Lower leg skin (tissue), 4 donors: ENCODE results near the gene PARPBP. TPM values are rescaled to one million over a fixed set of nuclear protein-coding genes. Genes with fewer than 3 reads are reported as not detected.
A peak's percentile ranks its signal among the peaks of the same experiment; 100 is the strongest.
"Not testable (repeated sequence)": the region's sequence is repeated elsewhere in the genome, so short reads cannot be mapped to it uniquely, and the experiment has no call there.

Source experiments
- DNase-seq, 2 donors: peaks; one replicate each; pipeline ENCODE4 v3.0.0-alpha.2; 2019; ENCODE audit warnings: low spot score in 2 of 2
- H3K4me3 ChIP-seq: fragments of 200-600 bp; sonication (generic); 2 replicates; pipeline ENCODE4 v1.5.1; 2017; ENCODE audit warnings: mild to moderate bottlenecking, low read depth; ENCODE audit not compliant: poor library complexity, severe bottlenecking
- POLR2A ChIP-seq, 2 donors: fragments of 450-650 bp; IDR thresholded peaks; one replicate each; pipeline ENCODE4 v1.6.1; 2016 to 2017; ENCODE audit warnings: antibody characterized with exemption in 2 of 2, mild to moderate bottlenecking in 1 of 2, moderate library complexity in 1 of 2
- WGBS, 2 donors: methylation state at CpG; one replicate each; pipeline ENCODE4 v1.1.5; 2018; 5-methylcytosine and 5-hydroxymethylcytosine counted together
- intact Hi-C: fragments of 100-400 bp; cut with DNase I; formaldehyde crosslinking; loops from one replicate; pipeline ENCODE4 v1.15.0; 2023; ENCODE audit warnings: low total_unique reads
- total RNA-seq, 4 donors: library from RNA; depleted of rRNA; stranded (reverse); fragments of >200 nt; gene quantifications; one replicate each; pipeline ENCODE4 v1.1.0, GENCODE V29; 2016
- TF ChIP-seq, protein P1 (sequence below), 3 donors: fragments of 450-650 bp; IDR thresholded peaks; one replicate each; pipeline ENCODE4 v1.5.1; 2016; ENCODE audit warnings: antibody characterized with exemption in 3 of 3, mild to moderate bottlenecking in 3 of 3, moderate library complexity in 2 of 3

PARPBP gene, protein sequence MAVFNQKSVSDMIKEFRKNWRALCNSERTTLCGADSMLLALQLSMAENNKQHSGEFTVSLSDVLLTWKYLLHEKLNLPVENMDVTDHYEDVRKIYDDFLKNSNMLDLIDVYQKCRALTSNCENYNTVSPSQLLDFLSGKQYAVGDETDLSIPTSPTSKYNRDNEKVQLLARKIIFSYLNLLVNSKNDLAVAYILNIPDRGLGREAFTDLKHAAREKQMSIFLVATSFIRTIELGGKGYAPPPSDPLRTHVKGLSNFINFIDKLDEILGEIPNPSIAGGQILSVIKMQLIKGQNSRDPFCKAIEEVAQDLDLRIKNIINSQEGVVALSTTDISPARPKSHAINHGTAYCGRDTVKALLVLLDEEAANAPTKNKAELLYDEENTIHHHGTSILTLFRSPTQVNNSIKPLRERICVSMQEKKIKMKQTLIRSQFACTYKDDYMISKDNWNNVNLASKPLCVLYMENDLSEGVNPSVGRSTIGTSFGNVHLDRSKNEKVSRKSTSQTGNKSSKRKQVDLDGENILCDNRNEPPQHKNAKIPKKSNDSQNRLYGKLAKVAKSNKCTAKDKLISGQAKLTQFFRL
- total RNA-seq = 1 to 10 TPM; 1.2 to 2.0 (median 1.6) TPM

DNA sequence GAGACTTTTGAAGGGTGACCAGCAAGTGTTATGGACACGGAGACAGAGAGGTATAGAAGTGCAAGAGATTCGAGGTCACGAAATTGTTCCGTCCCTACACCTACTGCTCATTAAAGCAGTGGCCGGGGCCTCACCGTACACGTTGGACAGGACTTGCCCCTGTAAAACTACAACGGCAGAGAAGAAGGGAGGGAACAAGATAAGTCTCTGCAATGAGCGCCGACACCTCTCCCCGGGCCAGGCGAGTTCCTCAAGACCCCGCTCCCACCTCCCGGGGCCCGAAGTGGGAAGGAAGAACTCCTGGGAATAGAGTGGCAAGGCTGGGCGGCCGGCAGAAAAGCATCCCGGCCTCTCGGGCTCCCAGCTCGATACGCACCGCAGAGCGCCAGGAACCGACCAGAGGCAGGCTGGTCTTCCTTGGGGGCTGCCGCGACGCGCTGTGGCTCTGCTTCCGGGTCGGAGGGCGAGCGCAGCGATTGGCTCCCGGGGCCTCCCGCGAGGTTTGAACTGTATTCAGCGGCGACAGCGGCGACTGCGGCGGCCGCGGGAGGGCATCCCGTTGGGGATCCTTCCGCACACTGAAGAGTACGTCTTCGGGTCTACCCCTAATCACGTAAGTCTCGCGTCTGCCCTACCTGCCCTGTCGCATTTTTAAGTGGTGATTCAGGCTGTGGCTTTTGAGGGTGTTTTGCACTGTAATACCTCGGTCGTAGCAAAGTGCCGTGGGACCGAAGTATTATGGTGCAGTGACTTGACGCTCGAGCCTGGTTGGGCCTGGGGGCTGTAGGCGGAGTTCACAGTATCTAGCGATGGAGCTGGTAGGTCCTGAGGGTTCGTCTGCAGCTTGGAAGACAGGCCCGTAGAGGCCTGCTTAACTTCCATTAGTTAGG is at the start of gene PARPBP, which contains the start of gene NUP37:
Gene PARPBP (plus strand): TSS at position 510 of the 890 bp plus-strand sequence. CDS start 3,706 bp downstream, outside the sequence.
Gene NUP37 (minus strand): TSS at position 441 of the 890 bp plus-strand sequence. CDS start 1,596 bp downstream, outside the sequence.
- WGBS, 2 donors = 0% methylated on average over 40 to 53 of the region's 62 CpGs
- peak within 1 kb of the TSS; percentile 65 for H3K4me3 ChIP-seq
- intact Hi-C loops = no loop called here
- TF ChIP-seq POLR2A (IDR thresholded peaks at IDR 0.05) = no peak
- TF ChIP-seq, protein P1, sequence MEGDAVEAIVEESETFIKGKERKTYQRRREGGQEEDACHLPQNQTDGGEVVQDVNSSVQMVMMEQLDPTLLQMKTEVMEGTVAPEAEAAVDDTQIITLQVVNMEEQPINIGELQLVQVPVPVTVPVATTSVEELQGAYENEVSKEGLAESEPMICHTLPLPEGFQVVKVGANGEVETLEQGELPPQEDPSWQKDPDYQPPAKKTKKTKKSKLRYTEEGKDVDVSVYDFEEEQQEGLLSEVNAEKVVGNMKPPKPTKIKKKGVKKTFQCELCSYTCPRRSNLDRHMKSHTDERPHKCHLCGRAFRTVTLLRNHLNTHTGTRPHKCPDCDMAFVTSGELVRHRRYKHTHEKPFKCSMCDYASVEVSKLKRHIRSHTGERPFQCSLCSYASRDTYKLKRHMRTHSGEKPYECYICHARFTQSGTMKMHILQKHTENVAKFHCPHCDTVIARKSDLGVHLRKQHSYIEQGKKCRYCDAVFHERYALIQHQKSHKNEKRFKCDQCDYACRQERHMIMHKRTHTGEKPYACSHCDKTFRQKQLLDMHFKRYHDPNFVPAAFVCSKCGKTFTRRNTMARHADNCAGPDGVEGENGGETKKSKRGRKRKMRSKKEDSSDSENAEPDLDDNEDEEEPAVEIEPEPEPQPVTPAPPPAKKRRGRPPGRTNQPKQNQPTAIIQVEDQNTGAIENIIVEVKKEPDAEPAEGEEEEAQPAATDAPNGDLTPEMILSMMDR (IDR thresholded peaks at IDR 0.05) = no peak
- DNase-seq = peak; percentile 82 to 97

DNA sequence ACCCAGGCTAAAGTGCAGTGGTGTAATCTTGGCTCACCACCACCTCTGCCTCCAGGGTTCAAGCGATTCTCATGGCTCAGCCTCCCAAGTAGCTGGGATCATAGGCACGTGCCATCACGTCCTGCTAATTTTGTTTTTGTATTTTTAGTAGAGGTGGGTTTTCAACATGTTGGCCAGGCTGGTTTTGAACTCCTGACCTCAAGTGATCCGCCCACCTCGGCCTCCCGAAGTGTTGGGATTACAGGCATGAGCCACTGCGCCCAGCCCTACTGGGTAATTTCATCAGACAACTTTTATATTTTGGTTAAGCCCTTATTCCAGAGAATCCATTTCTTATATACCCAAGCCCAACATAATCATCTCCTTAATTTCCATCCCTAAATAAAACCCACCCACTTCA is 47.9 kb upstream of the PARPBP start:
- 58 to 90% methylated on average over 7 of the region's 7 CpGs for WGBS, 2 donors
- intact Hi-C loops, H3K4me3 ChIP-seq, DNase-seq: not testable (repeated sequence)

DNA sequence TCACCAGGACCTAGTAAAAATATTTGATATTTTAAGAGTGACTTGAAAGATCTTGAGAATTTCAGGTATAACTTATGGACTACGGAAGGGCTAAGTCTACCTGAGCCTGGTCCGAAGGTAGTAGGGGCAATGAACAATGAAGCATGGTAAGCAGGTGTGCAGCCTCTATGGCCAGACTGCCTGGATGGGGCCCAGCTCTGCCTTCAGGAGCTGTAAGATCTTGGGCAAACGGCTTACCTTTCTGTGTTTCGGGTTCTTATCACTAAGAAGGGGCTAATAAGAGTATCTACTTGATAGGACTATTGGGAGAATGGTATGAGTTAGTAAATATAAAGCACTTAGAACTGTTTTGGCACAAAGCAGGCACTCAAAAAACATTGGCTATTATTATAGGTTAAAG is 39.1 kb upstream of the PARPBP start:
- 93 to 94% methylated on average over 4 of the region's 4 CpGs for WGBS, 2 donors
- intact Hi-C loops = no loop called here
- TF ChIP-seq POLR2A (IDR thresholded peaks at IDR 0.05) = no peak
- TF ChIP-seq, protein P1 (IDR thresholded peaks at IDR 0.05) = no peak
- no peak for DNase-seq
- H3K4me3 ChIP-seq = no peak overlapping the region

DNA sequence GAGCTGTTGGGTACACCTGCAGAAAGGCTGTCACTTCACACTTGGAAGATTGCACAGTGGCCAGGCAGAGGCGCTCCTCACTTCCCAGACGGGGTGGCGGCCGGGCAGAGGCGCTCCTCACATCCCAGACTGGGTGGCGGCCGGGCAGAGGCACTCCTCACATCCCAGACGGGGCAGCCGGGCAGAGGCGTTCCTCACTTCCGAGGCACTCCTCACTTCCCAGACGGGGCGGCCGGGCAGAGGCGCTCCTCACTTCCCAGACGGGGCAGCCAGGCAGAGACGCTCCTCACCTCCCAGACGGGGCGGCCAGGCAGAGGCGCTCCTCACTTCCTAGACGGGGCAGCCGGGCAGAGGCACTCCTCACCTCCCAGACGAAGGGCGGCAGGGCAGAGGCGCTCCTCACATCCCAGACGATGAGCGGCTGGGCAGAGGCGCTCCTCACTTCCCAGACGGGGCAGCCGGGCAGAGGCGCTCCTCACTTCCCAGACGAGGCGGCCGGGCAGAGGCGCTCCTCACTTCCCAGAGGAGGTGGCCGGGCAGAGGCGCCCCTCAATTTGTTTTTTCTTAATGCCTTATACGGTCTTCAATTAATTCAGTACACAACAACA is 30.7 kb upstream of the PARPBP start:
- 95 to 96% methylated on average over 22 to 34 of the region's 38 CpGs for WGBS, 2 donors

GRCh38 chr12:102093319-102093718 is 26.7 kb upstream of the PARPBP start:
- DNase-seq = no peak

More for the DNA sequence above, 30.7 kb upstream of the PARPBP start:
- DNase-seq, H3K4me3 ChIP-seq, intact Hi-C loops: not testable (repeated sequence)

More at GRCh38 chr12:102093319-102093718, 26.7 kb upstream of the PARPBP start:
- intact Hi-C loops = no loop called here
- no peak overlapping the region for H3K4me3 ChIP-seq
- TF ChIP-seq POLR2A (IDR thresholded peaks at IDR 0.05) = no peak
- TF ChIP-seq, protein P1 (IDR thresholded peaks at IDR 0.05) = no peak
